NCI-H1694 (cell line): ENCODE data around the gene FDXR.

Source experiments
- DNase-seq: peaks from one replicate; lab custom pipeline; 2025; lab: John Stamatoyannopoulos, UW

Gene FDXR

GRCh38 chr17:74833501-74834377 lies 39.1 kb downstream of the FDXR start:
- peak; percentile 20 for DNase-seq

GRCh38 chr17:74832421-74832820 lies 40.4 kb downstream of the FDXR start:
- DNase-seq: no peak

- DNase-seq: peak; percentile 93
Measured at GRCh38 chr17:74831444-74832146, 41.2 kb downstream of the FDXR start.

GRCh38 chr17:74830861-74831260 lies 41.9 kb downstream of the FDXR start:
- no peak for DNase-seq

- DNase-seq: no peak
Measured at GRCh38 chr17:74827800-74828199, 45.0 kb downstream of the FDXR start.

GRCh38 chr17:74825952-74826719 lies 46.7 kb downstream of the FDXR start:
- DNase-seq: peak; percentile 31

- peak; percentile 55 for DNase-seq
Measured at GRCh38 chr17:74824961-74825627, 47.7 kb downstream of the FDXR start.

GRCh38 chr17:74822939-74823367 lies 49.8 kb downstream of the FDXR start:
- DNase-seq: no peak

GRCh38 chr17:74822335-74822938 lies 50.4 kb downstream of the FDXR start:
- DNase-seq: no peak

GRCh38 chr17:74821655-74822334 lies 51.0 kb downstream of the FDXR start:
- no peak for DNase-seq

- no peak for DNase-seq
Measured at GRCh38 chr17:74819801-74820436, 52.9 kb downstream of the FDXR start.

GRCh38 chr17:74818291-74818938 lies 54.4 kb downstream of the FDXR start:
- DNase-seq: no peak

- DNase-seq: peak; percentile 75
Measured at GRCh38 chr17:74816905-74817620, 55.7 kb downstream of the FDXR start.

- DNase-seq: no peak
Measured at GRCh38 chr17:74815550-74816370, 57.0 kb downstream of the FDXR start.

GRCh38 chr17:74815067-74815466 lies 57.7 kb downstream of the FDXR start:
- DNase-seq: no peak

- DNase-seq: no peak
Measured at GRCh38 chr17:74814453-74814852, 58.3 kb downstream of the FDXR start.
